GM21526 (cell line): Measurements from ENCODE around the gene AOPEP.

Experiments used
- ATAC-seq: cut with Tn5 transposase; IDR thresholded peaks from one replicate; pipeline ENCODE4 v1.9.1; 2021; ENCODE audit warnings: moderate library complexity; ENCODE audit not compliant: unreplicated experiment, low FRiP score

AOPEP gene

GRCh38 chr9:95101326-95101725 lies 374.8 kb downstream of the AOPEP start:
- ATAC-seq, result no peak

- no peak for ATAC-seq
Measured at GRCh38 chr9:95102001-95102433, 375.5 kb downstream of the AOPEP start.

- no peak for ATAC-seq
Measured at GRCh38 chr9:95102572-95102971, 376.1 kb downstream of the AOPEP start.

GRCh38 chr9:95103281-95103771 lies 376.8 kb downstream of the AOPEP start:
- ATAC-seq, result no peak

- ATAC-seq, result no peak
Measured at GRCh38 chr9:95103871-95104580, 377.5 kb downstream of the AOPEP start.

GRCh38 chr9:95104581-95104960 lies 378.1 kb downstream of the AOPEP start:
- no peak for ATAC-seq

GRCh38 chr9:95104980-95105379 lies 378.5 kb downstream of the AOPEP start:
- no peak for ATAC-seq

GRCh38 chr9:95105519-95106287 lies 379.2 kb downstream of the AOPEP start:
- no peak for ATAC-seq

- no peak for ATAC-seq
Measured at GRCh38 chr9:95107001-95107749, 380.7 kb downstream of the AOPEP start.

- no peak for ATAC-seq
Measured at GRCh38 chr9:95107976-95108375, 381.5 kb downstream of the AOPEP start.

- no peak for ATAC-seq
Measured at GRCh38 chr9:95108777-95109176, 382.3 kb downstream of the AOPEP start.

GRCh38 chr9:95109456-95109855 lies 383.0 kb downstream of the AOPEP start:
- ATAC-seq, result no peak

GRCh38 chr9:95110921-95111525 lies 384.5 kb downstream of the AOPEP start:
- no peak for ATAC-seq

GRCh38 chr9:95111716-95112115 lies 385.2 kb downstream of the AOPEP start:
- no peak for ATAC-seq

GRCh38 chr9:95112436-95113280 lies 386.2 kb downstream of the AOPEP start:
- ATAC-seq, result no peak

- no peak for ATAC-seq
Measured at GRCh38 chr9:95115104-95115503, 388.6 kb downstream of the AOPEP start.

- ATAC-seq, result no peak
Measured at GRCh38 chr9:95116002-95116807, 389.7 kb downstream of the AOPEP start.

GRCh38 chr9:95116808-95117204 lies 390.3 kb downstream of the AOPEP start:
- no peak for ATAC-seq

GRCh38 chr9:95118596-95118995 lies 392.1 kb downstream of the AOPEP start:
- ATAC-seq, result no peak
